Measurements from ENCODE around the gene NFE2L2.
"Not testable (repeated sequence)": the region's sequence is repeated elsewhere in the genome, so short reads cannot be mapped to it uniquely, and the experiment has no call there.

Gene NFE2L2

DNA sequence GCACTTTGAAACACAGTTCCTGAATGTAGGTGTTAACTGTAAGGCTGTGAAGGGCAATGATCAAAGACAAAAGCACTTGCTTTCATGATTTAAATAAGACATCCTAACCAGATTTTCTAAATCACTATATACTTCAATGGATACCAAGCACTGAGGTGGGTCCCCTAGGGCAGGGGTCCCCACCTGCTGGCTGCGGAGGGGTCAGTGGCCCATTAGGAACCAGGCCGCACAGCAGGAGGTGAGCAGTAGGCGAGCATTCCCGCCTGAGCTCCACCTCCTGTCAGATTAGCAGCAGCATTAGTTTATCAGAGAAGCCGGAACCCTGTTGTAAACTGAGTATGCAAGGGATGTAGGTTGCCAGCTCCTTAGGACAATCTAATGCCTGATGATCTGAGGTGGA lies 7.1 kb downstream of the NFE2L2 start:
- no peak for DNase-seq (ENCODE audit: low read depth)

DNA sequence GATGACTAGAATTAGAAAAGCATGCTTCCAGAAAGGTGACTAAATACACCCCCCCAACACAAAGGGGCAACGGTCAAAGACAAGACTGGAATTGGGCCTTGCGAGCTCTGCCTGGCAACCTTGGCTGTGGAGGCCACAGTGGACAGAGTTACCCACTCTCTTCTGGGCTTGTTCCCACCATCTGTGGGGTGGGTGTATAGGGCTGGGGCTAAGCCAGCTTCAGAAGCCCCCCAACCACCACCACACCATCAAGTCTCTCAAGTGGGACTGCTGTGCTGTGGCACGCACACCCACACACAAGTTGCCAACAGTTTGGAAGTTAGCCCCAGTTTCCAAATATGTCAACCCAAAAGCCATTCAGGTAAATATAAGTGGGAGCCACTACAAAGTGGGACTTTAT lies 7.8 kb downstream of the NFE2L2 start:
- no peak for DNase-seq (ENCODE audit: low read depth)

DNA sequence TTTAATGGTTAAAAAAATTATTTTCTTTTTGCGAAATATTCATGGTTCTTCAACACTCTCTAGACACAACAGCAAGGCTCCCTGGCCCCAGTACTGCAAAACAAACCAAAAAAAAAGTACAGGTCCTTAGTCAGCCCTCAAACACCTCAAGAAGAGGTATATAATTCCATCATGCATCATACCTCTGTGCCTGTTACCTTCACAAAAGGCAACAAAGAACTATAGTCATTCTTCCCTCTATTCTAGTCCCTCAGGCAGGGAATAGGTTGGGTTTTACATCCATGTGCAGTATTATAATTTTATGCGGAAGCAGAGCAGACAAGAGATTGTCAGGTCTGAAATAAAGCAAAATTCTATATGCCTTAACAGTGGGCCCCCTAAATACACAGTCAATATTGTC lies 8.5 kb downstream of the NFE2L2 start:
- no peak for DNase-seq (ENCODE audit: low read depth)

DNA sequence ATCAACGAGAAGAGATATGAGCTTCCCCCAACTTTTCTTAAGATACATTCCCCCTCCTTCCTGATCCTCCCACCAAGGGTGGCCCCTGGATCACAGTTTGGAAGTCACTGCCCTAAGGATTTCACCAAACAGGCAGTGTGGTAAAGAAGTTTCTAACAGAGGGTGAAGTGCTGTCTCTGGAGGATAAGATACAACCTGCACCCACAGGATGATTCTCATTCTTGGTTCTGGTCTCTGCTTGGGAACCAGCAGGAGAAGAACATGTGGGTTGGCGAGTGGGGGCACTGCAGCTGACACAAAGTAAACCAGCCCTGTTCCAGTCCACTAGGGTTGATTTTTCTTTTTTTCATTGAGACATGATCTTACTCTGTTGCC lies 9.3 kb downstream of the NFE2L2 start:
- DNase-seq (ENCODE audit: low read depth): no peak

DNA sequence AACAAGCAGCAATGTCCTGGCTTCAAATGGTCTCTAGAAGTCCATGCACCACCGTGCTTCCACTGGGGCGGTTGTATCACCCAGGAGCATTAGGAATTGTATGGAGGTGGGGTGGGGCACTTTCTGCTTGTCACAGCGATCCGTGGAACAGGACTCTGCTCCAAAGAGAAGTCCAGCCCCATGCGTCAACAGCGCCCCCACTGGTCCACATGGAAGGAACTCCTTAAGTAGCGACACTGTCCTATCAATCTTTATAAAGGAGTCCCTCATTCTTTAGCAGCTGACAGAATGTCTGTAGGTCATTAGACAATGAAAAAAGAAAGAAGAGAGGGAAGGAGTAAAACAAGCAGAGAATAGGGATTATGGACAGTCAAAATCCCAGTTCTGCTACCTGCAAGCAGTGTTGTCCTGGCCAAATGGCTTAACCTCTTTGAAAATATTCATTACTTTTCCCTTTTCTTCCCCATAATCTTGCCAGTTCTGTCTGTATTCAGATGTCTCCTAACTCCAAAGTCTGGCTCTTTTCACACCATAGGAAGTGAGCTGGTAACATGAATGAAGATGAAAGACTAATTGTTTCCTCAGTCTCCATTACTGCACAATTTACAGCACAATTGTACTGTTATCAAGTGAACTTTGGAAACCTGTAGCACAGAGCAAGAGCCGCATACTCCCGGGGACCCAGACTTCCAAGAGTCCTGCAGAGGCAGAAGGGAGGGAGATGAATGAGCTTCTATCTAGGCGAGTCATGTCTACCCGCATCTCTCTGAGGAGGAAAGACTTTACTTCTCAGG lies 9.9 kb downstream of the NFE2L2 start:
- no peak for DNase-seq (ENCODE audit: low read depth)

DNA sequence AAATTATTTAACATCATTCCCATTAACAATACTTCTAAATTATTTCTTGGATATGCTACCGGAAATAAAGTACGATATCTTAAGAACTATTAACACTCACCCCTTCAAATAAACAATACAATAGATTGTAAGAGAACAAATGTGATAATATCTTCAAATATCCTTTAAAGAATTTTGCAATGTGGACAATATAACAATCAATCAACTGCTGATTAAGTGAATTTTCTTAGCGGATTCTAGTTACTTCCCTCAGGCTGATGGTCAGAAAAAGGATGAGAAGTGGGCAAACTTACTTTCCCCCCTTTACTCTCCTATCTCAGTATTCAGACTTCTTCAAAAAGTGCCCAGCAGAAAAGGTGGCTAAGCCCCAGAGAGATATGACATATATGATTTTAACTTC lies 10.8 kb downstream of the NFE2L2 start:
- no peak for DNase-seq (ENCODE audit: low read depth)

DNA sequence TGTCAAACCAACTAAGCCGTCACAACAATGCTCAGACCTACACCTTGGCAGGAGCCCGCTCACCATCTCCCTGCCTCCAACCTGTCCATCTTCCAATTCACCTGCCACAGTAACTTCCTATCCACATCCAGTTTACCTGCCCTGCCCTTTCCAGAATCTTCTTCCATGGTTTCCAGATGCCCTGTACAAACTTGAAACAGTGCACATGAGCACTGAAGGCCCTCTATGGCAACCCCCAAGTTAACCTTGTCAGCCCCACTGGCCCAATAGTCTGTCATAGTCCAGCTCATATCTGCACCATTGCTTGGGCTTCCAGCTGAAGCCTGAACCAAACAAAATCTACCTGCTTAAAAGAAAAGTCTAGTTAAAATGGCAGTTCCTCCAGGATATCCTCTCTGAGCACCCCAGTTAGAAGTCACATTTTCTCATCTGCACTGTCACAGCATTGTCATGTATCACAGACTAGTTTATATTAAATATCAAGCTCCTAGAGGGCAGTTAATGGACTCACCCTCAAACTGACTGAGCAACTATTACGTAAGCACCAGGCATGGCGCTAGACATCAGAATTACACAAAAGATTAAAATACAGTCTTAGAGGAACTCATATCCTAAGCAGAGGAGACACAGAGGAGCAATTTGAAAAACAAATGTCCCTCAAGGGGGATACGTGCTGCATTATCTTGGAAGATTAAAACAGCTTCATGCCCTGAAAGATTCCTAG lies 11.6 kb downstream of the NFE2L2 start:
- no peak for DNase-seq (ENCODE audit: low read depth)

DNA sequence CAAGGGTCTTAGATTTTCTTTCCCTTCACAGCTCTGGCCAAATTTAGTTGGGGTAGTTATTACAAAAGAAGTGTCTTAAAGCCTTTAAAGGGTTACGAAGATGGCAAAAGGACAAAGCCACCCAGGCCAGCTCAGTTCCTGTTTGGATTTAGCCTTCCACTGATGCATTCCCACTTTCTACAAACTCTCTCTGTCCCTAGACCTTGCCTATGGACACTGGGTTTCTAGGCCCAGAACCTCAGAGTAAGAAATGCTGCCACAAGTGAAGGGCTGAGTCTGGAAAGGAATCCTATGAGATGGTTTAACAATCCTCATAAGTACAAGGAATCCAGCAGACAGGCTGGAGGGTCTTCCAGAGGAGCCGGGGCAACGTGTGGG lies 13.4 kb downstream of the NFE2L2 start:
- DNase-seq (ENCODE audit: low read depth): no peak

DNA sequence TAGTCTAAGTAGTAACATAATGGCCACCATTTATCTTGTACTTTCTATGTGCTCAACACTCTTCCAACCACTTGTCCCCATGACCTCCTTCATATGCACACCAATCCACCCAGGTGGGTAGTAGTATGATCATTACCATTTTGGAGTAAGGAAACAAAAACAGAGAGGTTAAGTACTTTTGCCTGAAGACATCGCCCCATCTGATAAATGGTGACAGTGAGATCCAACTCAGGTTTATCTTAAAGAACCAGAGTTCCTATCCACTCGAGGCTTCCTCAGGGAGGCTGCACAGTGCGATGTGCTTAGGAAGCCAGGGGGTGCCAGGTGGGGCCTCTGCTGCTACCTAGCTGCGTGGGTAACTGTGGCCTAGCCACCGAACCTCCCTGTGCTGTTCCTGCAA lies 14.1 kb downstream of the NFE2L2 start:
- no peak for DNase-seq (ENCODE audit: low read depth)

DNA sequence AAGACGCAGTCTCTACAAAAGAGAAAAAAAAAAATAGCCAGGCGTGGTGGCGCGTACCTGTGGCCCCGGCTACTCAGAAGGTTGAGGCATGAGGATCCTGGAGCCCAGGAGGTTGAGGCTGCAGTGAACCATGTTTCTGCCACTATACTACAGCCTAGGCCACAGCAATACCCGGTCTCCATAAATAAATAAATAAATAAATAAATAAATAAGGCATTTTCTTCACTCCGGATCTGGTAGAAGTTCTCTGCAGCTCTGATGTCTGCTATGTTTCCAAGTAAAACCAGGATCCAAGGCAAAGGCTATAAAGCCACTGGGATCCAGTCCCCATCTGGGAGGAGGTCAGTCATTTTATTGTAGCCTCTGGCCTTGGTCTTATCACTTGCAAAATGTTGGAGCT lies 15.5 kb downstream of the NFE2L2 start:
- DNase-seq (ENCODE audit: low read depth): no peak

DNA sequence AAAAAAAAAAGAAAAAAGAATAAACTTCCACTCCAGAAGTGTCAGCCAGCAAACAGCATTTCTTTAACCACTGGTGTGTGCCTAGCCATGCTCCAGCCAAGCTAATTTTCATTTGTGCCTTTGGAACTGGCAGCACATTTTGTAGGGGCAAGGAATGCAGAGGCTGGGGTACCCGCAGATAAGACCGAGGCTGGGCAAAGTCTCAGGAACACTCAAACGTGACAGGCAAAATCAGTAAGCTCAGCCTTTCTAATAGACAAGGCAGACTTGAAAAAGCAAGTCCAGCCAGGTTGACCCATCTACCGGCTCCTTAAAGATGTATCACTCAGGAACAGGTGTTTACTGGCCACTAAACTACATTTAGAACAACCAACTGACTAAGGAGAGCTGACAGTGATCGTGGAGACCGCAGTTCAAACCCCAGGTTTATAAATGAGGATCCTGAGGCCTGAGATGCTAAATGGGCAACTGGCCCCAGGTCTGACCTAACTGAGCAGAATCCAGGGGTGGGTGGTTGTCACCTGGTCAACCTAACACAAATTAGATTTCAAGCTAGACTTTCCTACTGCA lies 16.7 kb downstream of the NFE2L2 start:
- no peak for DNase-seq (ENCODE audit: low read depth)

DNA sequence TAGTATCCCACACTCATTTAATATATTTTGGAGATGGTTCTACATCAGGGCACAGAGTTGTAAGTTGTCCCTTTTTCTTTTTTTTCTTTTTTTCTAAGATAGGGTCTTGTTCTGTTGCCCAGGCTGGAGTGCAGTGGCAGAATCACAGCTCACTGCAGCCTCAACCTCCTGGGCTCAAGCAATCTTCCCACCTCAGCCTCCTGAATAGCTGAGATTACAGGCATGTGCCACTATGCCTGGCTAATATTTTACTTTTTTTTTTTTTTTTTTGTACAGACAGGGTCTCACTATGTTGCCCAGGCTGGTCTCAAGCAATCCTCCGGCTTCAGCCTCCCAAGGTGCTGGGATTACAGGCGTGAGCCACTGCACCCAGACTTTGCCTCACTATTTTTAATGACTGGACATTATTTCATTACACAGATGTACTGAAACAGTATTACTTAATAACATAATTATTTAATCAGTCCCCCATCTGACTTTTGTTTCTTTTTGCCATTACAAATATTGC lies 17.9 kb downstream of the NFE2L2 start:
- not testable (repeated sequence) for DNase-seq (ENCODE audit: low read depth)

DNA sequence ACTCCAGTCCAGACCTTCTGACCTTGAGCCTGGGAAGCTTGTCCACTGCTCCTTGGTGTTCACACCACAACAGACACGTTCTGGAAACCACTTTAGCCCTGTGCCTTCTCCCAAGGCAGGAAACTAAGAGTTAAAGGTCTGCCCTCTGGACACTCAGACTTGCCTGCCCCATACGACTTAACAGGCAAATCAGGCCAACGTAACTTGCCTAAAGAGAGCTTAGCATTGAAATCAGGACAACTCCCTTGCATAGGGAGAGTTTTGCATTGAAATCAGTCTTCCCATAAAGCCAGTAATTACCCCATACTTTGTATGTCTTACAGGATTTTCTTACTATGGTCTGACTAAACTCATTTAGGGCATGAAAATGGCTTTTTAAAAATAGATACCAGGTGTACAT lies 18.5 kb downstream of the NFE2L2 start:
- no peak for DNase-seq (ENCODE audit: low read depth)

DNA sequence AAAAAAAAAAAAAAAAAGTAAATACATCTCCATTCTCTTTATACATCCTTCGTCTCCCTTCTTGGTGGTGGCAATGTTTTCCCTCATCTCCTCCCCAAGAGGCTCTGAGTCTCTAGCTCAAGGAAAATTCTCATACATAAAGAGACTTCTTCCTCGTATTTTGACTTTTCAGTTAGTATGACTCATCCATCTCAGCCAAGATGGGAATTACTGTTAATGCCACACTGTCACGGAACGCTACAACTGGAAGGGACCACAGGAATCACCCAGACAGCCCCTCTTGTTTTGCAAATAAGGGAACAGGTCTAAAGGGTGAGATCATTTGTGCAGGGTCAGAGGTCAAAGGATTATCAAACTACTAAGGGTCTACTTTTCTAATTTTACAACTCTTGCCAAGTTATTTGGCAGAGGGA lies 19.5 kb downstream of the NFE2L2 start:
- DNase-seq (ENCODE audit: low read depth): peak; percentile 88

DNA sequence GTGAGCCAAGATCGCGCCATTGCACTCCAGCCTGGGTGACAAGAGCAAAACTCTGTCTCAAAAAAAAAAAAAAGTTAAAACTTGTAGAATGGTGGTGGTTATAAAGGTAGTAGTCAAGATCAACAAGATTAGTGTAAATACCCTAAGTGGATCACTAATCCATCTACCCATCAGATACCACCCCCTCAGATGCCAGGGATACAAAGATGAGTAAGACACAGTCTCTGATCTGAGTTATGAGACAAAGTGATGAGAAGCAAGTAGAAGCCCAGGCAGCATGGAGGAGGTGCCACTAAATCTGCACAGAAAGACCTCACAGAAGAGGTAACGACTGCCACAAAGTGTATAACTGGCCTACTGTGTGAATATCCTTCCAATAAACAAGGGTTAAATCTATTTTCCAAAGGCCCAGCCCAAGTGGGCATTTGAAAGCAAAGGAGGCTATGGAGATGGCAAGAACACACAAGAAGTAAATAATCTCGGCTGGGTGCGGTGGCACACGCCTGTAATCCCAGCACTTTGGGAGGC lies 20.2 kb downstream of the NFE2L2 start:
- DNase-seq (ENCODE audit: low read depth): no peak

DNA sequence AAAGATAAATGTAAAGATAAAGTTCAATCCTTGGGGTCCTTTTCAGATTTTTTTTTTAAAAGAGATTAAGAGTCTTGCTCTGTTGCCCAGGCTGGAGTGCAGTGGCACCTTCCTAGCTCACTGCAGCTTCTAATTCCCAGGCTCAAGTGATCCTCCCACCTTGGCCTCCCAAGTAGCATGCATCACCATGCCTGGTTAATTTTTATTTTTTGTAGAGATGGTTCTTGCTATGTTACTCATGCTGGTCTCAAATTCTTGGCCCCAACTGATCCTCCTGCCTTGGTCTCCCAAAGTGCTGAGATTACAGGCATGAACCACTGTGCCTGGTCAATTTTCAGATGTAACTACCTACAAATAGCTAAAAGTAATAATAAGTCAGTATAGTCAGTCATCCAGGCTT lies 21.1 kb downstream of the NFE2L2 start:
- no peak for DNase-seq (ENCODE audit: low read depth)

DNA sequence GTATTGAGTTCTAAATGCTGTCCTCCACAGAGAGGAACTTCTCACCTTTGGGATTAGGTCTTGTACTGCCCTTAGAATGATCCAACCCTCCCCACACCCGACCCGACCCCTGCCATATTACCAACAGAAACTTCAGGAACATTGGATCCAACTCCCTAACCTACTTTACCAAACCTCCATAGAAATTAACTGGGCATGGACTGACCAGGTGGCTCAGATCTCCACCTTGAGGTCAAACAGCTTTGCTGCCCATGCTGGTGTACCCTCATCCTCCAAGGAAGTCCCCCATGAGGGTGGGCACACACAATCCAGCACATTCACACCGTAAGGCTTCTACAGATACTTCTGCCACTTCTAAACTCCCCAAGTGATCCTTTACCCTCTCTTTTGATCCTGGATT lies 21.5 kb downstream of the NFE2L2 start:
- DNase-seq (ENCODE audit: low read depth): no peak

DNA sequence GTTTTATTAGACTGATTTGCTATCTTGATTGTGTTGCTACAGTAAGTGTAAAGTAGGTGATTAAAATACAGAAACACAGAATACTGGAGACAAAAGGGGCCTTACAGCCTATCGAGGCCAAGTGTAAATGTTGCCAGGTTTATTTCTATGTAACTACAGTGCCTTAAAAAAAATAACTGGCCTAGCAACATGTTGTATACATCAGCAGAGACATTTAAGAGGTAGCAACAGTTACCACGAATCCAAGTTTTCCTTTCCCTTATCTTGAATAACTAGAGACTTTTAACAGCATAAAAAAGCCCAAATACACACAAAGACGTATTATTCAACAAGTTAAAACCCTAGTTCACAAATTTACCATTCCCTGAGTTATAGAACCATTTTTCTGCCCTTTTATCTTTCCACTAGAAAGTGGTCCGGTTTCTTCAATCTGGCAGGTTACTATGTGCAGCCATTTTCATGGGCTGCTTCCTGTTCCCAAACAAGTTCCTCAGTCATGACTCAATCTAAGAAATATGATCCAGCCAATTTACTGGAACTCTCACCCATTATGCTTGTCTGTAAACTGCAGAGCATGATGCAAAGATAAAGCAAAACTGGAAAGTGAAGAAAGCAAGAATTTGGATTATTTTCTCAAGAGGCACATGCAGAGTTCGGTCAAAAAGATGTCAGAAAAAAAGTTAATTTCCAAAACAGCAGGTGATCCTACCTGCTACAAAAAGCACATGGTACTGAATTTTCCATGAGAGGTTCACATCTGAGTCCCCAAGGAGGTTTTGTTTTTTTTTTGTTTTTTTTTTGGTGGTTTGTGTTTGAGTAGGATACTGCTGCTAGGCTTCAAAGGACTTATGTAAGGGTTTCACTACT lies 22.2 kb downstream of the NFE2L2 start:
- peak; percentile 91 for DNase-seq (ENCODE audit: low read depth)

DNA sequence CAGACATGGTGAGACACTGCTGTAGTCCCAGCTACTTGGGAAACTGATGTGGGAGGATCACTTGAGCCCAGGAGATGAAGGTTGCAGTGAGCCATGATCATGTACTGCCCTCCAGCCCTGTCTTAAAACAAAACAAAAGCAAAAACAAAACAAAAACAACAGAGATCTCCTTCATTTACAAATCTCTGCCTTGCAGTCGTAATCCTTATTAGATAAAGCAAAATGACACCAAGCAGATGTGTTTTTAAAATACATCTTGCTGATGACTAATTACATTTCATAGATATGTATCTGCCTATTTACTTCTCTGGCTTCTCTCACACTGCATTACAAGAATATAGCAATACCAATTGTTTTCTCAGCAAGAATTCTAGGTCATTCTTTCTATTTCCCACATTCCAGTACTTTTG lies 22.8 kb downstream of the NFE2L2 start:
- DNase-seq (ENCODE audit: low read depth): no peak

DNA sequence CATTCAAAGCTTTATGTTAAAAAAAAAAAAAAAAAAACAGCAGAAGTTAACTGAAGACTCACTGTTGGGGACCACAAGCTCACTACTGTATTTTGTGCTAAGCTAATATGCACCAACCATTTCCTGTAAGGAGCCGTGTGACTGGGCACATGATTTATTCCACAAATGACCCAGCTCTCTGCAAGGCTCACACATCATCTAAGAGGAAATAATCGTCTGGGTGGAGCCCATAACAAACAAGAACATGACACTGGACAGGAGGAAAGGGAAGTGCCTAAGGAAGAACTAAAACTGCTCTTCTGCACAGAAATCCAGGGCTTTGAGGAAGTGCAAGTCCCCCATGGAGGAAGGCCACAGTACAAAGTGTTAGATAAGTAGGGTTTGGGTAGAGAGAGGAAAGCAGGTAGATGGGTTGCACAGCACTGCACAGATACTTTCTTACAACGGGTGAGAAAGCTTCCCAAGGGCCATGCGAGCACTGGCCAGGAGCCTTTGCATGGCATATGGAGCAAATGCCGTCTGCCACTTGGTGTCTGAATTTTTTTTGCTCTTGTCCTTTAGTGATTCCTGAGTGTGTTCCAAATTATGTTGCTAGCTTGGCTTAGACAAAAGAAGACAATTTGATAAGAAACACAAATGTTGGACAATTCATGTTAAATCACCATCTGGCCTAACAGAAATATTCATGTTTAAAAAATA lies 24.4 kb downstream of the NFE2L2 start:
- no peak for DNase-seq (ENCODE audit: low read depth)

DNA sequence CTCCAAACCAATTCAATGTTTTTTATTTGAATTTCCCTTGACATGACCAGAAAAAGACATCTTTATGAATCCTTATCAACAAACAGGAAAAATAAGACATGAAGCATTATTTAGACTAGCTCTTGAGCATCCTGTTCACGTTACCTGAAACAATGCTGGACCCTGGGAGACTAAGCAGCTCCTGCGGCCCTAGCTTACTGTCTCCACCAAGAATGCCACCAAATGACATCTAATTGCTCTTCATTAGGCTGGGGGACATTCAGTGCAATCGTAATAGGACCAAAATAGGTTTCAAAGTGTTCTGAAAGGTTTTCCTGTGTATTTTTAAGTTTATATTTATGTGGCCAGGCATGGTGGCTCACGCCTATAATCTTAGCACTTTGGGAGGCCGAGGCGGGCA lies 25.5 kb downstream of the NFE2L2 start:
- DNase-seq (ENCODE audit: low read depth): no peak
